SU-DHL-6 (cell line): ENCODE results near the gene AP2A2.

Experiments
- EZH2phosphoT487 ChIP-seq: fragments of 200-600 bp; sonication (generic), shearing (Covaris generic); conservative IDR thresholded peaks from 2 replicates; pipeline ENCODE4 v1.6.1; 2018; ENCODE audit warnings: mild to moderate bottlenecking, antibody characterized with exemption, low read length, moderate library complexity, mixed read lengths
- TF ChIP-seq, protein P1 (sequence below): fragments of 200-600 bp; sonication (generic); IDR thresholded peaks from one replicate; pipeline ENCODE4 v1.5.1; 2017; ENCODE audit warnings: antibody characterized with exemption, mild to moderate bottlenecking, low read length, moderate library complexity; ENCODE audit not compliant: insufficient read depth, poor library complexity, severe bottlenecking

DNA sequence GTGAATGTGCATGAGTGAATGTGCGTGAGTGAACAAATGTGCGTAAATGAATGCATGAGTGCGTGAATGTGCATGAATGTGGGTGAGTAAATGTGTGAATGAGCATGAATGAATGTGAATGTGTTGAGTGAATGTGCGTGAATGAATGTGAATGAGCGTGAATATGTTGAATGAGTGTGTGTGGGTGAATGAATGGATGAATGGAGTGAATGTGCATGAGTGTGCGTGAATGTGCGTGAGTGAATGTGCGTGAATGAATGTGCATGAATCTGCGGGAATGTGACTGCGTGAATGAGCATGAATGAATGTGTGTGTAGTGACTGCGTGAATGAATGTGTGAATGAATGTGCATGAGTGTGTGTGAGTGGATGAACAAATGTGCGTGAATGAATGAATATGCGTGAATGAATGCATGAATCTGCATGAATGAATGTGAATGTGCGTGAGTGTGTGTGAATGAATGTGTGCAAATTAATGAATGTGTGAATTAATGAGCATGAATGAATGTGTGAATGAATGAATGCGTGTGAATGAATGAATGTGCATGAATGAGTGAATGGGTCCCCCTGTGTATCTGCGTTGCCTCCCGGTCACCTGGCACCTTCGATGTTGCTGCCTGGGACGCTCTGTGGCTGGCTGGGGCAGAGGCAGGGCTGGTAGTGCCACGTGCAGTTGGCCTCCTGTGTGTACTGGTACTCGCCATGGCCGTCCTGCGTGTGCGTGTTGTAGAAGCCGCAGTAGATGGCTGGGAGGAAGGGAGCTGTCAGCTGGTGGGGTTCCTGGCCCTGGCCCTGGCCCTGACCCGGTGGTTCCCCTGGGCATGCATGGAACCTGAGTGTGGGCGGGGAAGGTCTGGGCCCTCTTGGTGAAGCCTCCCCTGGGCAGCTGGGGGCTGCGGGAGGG lies 97.5 kb downstream of the AP2A2 start:
- TF ChIP-seq, protein P1, sequence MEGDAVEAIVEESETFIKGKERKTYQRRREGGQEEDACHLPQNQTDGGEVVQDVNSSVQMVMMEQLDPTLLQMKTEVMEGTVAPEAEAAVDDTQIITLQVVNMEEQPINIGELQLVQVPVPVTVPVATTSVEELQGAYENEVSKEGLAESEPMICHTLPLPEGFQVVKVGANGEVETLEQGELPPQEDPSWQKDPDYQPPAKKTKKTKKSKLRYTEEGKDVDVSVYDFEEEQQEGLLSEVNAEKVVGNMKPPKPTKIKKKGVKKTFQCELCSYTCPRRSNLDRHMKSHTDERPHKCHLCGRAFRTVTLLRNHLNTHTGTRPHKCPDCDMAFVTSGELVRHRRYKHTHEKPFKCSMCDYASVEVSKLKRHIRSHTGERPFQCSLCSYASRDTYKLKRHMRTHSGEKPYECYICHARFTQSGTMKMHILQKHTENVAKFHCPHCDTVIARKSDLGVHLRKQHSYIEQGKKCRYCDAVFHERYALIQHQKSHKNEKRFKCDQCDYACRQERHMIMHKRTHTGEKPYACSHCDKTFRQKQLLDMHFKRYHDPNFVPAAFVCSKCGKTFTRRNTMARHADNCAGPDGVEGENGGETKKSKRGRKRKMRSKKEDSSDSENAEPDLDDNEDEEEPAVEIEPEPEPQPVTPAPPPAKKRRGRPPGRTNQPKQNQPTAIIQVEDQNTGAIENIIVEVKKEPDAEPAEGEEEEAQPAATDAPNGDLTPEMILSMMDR, result no peak
- TF ChIP-seq EZH2phosphoT487, result no peak
